ENCODE results near the gene CLSTN3. TPM values are rescaled to one million over a fixed set of nuclear protein-coding genes. Genes with fewer than 3 reads are reported as not detected.

The CLSTN3 gene
- total RNA-seq, 1 donor from 2014 or later, result 106 TPM

DNA sequence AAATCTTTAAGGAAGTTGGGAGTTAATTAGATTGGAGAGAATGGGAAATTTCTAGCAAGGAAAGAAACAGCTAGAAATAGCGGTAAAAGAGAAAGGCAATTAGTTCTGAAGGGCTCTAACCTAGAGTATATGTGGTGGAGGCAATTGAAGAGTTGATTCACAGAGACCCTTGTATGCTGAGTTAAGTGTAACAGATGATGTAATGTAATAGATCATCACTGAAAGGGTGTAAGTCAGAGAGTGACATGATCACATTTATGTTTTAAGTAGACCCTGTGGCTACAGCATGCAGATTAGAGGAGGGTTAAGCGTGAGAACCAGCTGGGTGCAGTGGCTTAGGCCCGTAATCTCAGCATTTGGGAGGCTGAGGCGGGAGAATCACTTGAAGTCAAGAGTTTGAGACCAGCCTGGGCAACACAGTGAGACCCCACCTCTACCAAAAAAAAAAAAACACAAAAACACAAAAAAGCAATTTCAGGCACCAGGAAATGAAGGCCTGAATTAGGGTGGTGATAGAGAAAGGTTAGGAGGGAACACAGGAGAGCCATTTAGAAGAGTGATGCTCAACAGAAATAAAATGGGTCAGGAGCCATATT lies 4.4 kb upstream of the CLSTN3 start:
- DNase-seq (ENCODE audit: low read depth), result no peak

DNA sequence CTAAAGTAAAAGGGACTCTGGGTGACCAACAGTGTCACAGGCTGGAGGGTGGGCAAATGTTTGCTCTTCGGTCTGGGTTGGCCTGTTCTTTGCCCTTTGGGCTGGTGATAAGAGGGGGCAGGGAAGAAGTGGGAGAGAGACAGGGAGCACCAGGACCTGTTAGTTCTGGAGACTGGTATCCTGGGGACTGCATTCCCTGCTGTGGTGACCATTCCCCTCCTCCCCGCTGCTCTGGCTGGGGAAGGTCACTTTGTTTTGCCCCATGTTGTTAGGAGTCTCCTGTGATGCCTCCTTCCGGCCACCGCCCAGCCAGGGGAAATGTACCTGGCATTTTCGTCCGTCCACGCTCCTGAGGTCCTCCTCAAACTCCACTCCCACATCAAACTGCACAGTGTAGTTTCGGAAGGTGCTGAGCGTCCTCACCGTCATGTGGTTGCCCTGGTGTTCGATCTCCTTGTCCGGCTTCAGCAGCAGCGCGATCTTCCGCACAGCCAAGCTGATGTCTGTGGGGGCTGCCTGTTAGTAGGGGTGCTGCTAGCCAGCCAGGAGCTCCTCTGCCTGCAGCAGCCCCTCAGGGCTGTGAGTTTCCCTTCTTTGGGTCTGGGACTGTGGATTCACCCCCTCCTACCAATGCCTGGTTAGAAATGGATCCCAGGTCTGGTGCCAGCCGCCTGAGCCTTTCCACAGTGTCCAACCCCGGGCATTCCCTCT lies 2.1 kb upstream of the CLSTN3 start:
- no peak for DNase-seq (ENCODE audit: low read depth)

DNA sequence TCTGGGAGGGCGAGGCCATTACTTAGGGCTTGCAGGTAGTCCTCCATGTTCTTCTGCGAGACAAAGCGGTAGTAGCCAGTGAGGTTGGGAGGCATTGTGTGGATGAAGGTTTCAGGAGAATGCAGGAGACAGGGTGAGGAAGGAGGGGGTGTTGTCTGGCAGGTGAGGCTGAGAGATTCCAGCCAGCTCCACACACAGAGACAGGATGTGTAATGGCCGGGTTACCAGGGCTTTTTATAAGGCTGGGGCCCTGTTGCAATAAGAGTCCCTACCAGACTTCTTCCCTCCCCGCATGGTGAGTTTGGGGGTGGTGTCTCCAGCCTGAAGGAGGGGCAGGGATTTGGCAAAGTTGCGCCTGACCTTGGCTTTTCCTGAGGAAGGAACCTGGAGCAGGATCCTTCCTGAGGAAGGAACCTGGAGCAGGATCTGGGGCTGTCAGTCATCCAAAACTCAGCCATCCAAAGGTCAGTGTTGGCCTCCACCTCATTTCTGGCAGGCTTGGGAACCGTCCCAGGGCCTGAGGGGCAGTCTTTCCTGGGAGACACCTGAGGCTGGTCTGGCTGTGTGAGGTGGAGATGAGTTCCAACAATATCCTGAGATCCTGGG lies 1.4 kb upstream of the CLSTN3 start, which contains the start of gene RBP5:
Gene RBP5 (minus strand): TSS at position 209 of the 606 bp plus-strand sequence. CDS start 114 bp downstream, at position 95.
- no peak for DNase-seq (ENCODE audit: low read depth)

DNA sequence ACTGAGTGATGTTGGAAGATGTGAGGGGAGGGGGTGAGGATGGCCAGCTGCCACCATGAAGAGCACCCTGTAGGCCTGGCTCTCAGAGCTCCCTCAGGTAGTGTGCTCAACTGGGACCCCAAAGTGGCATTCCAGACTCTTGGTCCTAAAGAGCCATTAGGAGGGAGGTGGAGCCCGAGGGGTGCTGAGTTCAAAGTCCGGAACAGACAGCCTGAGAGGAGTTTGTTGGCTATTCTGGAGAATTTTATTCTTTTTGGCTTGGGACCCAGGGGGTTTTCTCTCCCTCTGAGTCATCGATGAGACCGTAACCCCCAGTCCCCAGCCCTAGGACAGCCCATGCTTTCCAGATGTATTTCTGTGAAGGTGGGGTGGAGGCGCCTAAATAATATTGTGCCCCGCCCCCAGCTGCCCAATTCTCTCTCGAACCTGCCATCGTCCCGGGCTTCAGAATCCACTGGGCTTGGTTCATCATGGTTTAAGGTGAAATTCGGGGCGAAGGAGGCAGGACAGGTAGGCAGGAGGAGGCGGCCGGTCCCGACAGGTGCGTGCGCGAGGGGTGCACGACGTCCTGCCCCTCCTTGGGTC lies 792 bp upstream of the CLSTN3 start:
- DNase-seq (ENCODE audit: low read depth), result peak; percentile 3

DNA sequence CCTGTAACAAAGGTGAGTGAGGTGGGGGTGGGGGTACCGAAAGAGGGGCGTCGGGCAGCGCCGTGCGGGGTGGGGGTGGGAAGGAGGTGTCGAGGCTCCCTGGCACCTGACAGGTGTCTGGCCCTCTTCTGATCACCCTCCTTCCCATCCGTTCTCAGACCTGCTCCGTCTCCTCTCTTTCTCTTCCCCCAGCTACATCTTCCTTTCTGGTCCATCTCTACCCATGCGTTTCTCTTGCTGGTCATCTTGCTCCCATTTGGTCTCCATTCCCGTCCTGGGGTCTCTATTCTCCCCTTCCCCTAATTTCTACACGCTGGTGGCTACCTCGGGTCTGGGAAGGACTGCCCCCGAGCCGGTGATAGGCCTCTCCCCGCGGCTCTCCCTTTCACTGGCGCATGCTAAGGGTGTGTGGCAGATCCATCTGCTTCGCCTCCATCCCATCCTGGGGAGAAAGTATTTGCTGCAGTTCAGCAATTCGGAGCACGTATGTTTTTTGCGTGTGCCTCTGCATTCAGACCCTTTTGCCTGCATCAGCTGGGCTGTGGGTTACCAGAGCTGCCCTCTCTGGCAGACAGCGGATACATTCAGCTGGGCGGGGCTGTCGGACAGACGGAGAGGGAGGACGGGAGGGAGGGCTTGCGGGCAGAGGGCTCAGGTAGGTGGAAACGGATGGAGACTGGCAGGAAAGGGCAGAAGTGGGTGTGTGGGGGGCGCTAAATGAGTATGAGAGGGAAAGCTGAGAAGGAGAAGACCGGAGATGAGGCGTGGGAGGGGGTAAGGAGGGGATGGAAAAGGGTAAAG lies 730 bp downstream of the CLSTN3 start:
- DNase-seq (ENCODE audit: low read depth), result peak; percentile 33

DNA sequence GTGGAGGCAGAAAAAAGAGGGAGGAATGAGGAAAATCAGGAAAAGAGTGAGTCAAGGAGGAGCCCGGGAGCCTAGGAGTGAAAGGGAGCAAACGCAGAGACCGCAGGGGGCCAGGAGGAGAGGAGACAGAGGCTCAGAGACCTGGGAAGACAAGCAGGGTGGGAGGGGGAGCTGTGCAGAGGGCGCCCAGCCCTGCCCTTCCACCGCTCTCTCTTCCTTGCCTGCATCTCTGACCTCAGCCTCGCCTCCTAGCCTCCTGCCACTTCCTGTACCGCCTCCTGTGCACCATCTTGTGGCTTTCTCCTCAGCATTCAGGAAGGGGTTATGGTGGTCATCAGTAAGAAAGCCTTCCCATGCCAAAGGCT lies 1.3 kb downstream of the CLSTN3 start:
- no peak for DNase-seq (ENCODE audit: low read depth)

DNA sequence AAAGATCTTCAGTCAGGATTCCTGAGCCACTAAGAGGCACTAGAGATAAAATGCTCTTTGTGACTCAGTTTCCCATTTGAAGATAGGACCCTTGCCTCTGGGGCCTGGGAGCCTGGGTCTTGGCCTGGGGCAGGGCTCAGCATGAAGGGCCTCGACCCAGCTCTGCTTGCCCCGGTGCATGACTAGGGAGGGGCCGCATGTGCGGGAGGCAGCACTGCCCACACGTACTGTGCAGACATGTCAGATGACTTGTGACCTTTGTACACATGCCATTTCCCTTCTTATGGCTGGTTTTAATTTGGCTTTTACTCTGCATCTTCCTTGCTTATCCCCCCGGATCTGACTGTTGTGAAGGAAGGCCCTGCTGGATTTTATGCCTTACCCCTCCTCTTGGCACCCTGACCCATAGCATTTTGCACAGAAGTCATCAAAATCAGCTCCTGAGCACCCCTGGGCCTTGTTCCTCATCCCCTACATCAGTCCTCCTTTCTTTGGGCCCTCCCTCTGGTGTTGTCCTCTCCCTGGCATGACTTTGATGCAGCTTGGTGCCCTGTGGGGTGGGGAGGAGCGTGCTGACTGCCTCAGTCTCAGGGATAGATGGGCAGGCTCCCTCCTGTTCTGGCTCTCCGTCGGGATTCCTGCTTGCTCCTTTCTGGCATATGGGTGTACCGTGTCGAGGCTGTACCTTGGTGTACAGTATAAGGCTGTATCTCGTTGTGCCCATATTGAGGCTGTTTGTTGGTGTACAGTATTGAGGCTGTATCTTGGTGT lies 4.4 kb downstream of the CLSTN3 start:
- no peak for DNase-seq (ENCODE audit: low read depth)

DNA sequence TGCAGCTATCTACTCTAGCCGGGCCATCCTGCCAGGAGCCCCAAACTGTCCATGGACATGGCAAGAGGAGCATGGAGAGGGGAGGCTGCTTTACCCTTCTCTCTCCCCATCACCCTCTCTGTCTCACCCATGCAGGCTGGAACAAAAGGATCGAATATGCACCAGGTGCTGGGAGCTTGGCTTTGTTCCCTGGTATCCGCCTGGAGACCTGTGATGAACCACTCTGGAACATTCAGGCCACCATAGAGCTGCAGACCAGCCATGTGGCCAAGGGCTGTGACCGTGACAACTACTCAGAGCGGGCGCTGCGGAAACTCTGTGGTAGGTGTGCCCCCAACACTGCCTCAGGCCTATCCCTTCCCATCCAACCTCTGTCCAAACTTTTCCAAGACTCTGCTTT lies 5.9 kb downstream of the CLSTN3 start:
- DNase-seq (ENCODE audit: low read depth), result no peak

DNA sequence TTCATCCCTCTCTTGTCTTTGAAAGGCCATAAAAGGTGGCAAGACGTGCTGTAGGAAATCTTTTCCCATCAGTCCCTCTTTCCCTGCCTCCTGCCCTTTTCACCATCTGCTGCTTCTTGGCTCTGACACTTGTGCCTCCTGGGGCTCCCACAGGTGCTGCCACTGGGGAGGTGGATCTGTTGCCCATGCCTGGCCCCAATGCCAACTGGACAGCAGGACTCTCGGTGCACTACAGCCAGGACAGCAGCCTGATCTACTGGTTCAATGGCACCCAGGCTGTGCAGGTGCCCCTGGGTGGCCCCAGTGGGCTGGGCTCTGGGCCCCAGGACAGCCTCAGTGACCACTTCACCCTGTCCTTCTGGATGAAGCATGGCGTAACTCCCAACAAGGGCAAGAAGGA lies 6.5 kb downstream of the CLSTN3 start:
- no peak for DNase-seq (ENCODE audit: low read depth)

DNA sequence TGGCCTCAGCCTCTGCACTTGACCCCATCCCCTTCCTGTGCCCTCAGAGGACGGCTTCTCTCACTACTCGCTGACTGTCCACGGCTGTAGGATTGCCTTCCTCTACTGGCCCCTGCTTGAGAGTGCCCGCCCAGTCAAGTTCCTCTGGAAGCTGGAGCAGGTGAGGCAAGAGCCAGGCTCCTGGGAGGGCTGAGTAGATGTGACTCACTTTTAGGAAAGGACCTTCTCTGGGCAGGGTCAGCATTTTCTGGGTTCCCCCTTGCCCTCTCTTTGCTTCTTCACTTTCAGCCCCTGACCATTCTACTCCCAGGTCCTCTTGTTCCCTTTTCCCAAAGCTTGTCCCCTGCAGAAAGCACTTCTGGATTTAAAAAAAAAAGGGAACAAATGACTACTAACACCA lies 7.7 kb downstream of the CLSTN3 start:
- no peak for DNase-seq (ENCODE audit: low read depth)

DNA sequence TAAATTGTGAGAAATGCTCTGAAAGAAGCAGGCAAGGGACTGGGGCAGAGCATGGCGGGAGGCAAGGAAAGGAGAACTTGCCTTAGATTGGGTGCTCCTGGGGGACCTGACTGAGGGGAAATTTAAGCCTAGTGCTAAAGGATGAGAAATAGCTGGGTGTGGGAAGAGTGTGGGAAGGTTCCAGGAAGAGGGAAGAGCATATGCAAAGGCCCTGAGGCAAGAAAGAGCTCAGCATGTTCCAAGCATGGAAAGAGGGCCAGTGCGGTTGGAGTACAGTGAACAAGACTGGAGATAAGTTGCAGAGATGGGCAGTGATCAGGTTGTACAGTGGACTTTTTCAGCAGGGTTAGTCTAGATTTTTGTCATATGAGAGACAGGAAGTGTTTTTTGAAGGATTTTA lies 9.0 kb downstream of the CLSTN3 start:
- DNase-seq (ENCODE audit: low read depth), result no peak

DNA sequence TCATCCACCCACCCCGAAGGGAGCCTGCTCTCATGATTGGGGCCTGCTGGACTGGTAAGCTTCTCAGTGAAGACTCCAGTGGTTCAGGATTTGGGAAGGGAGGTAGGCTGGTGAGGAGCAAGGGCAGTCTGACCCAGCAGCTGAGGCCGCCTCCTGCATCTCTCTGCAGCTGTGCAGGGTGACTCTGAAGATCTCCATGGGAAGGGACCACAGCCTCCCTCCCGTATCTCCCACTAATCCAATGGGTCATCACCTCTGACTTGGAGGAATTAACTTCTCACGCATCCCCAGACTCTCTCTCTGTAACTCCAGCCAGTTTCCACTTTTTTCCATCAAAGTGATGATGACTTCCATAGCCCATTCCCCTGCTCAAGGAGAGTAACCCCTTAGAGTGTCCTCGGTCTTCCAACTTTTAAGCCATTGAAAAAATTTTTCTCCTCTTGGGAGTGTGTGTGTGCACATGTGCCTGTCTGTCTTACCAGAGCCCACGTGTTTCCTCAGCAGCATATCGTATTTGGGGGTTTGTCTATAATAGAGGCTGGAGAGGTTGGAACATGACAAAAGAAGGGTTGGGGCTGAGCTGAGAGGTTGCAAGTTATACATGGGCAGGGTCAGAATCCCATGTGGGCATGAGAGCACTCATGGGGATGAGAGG lies 11.3 kb downstream of the CLSTN3 start:
- DNase-seq (ENCODE audit: low read depth), result no peak

DNA sequence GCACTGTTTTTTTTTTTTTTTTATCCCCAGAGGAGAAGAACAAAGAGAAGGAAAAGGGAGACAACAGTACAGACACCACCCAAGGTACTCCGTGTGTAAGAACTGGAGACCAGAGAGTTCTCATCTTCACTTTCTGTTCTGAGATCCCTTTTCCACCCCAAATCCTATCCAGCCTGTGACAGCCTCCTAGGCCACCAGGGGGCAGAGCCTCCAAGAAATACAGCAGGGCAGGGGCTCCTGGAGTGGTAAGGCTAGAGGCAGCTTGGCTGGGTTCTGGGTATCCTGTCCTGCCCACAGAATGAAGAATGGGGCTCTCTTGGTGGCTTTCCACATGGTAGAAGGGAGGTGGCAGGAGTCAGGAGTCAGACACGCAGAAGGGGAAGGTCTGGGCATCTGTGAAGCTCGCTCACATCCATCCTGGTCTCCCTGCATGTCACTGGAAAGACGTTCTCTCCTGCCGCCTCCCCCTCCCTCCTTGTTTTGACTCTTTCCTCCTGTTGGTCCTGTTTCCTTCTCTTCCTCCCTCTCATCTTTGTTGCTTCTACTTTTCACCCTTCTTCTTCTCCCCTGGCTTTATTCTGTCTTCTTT lies 12.0 kb downstream of the CLSTN3 start:
- peak; percentile 28 for DNase-seq (ENCODE audit: low read depth)

DNA sequence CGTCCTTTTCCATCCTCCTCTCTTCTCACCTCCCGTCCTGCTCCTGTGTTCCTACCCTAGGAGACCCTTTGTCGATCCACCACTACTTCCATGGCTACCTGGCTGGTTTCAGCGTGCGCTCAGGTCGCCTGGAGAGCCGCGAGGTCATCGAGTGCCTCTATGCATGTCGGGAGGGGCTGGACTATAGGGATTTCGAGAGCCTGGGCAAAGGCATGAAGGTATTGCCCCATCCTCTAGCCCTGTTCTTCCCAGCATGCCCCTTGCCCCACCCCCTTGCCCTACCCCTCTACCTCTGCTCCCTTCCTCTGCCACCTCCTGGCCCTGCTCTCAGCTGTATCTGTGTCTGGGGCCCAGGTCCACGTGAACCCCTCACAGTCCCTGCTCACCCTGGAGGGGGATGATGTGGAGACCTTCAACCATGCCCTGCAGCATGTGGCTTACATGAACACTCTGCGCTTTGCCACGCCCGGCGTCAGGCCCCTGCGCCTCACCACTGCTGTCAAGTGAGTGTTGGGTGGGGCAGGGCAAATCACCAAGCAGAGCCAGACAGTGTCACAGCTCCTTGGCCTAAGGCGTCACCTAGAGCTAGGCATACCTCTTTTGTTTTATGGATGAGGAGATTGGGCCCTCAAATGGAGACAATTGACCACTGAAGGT lies 12.8 kb downstream of the CLSTN3 start:
- no peak for DNase-seq (ENCODE audit: low read depth)

DNA sequence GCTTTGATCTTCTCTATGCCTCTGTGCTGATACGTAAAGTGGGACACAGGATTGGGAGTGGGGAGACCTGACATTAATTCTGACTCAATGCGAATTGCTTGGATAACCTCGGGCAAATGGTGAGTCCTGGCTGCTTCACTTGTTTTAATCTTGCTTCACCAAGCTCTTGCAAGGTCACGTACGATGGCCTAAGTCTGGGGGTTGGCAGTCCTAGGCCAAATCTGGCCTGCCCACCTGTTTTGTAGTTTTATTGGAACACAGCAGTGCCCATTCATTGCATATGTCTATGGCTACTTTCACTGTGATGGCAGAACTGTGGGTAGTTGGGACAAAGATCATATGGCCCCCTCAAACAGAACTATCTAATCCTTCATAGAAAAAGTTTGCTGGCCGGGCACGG lies 13.4 kb downstream of the CLSTN3 start:
- DNase-seq (ENCODE audit: low read depth), result no peak

DNA sequence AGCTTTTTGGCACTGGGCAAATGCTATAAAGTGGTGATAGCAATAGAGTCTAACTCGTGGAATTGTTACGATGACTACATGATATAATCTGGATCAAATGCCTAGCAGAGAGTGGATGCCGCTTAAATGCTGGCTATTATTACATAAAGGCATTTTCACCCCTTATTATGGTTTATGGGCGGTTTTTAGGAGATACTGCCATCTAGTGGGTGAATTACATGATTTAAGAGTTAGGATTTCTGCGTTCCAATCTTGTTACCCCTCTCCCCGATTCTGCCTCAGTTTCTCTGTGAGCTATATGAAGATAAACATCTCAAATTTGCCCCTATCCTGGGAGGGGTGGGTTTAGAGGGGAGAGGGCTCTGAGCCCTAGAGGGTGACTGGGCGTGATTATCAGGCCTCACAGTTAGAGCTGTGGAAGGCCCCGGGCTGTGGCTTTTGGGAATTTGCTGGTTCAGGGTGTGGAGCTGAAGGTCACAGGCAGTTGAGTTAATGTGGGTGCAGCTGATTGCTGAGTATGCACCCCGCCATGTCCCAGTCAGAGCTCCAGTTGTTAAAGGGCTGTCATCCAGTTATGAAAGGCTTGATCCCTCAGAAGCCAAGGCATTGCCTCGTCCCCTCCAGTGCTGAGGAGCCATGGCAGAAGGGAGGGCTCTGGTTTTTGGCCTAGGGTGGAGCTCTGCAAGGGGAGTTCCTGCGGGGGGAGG lies 14.4 kb downstream of the CLSTN3 start:
- peak; percentile 39 for DNase-seq (ENCODE audit: low read depth)

DNA sequence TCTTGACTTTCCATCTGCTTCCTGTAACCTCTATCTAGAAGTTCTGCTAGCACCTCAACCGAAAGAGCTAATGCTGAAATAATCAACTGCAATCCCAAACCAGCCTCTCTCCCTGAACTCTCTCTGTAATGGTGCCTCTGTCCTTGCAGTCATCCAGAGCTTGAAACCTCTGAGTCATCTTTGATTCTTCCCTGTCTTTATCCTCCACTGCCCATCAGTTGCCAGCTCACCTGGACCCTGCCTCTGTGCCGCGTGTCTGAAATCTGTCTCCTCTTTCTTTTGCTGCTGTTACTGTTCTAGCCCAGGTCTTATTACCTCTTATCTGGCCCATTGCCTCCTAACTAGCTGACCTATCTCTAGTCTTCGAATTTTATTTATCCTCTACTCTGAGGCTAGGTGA lies 15.5 kb downstream of the CLSTN3 start:
- DNase-seq (ENCODE audit: low read depth), result peak; percentile 30

DNA sequence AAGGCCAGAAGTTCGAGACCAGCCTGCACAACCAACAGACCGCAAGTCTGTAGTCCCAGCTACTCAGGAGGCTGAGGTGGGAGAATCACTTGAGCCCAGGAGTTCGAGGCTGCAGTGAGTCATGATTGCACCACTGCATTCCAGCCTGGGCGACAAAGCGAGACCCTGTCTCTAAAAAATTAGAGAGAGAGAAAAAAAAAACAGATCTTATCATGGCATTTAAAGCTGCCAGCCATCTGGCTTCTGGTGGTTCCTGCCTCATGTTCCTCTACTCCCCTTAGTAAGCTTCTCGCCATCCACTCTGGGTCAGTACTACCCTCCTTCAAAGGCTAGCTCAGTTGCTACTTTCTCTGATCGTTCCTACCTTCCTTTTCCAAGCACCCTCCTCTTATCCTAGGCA lies 16.1 kb downstream of the CLSTN3 start:
- DNase-seq (ENCODE audit: low read depth), result no peak

DNA sequence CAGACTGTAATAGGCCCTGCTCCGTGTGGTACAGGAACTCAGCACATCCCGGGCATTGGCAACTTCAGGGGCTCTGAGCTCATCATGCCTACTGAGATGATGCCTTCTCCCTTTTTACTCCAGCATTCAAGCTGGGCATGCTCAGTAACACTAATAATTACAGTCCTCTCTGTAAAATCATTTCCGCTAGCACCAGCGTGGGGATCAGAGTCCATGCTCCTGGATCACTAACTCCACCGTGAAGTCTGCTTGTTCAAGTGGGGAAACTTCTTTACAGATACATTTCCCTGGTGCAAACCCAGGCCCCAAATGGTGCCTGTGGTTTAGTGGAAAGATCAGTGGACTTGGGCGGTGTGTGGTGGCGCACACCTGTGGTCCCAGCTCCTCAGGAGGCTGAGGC lies 16.7 kb downstream of the CLSTN3 start:
- no peak for DNase-seq (ENCODE audit: low read depth)

Data from renal cortical epithelial cell (primary cell).